HepG2 (cell line): Measurements from ENCODE around the gene CCDC174. TPM values are rescaled to one million over a fixed set of nuclear protein-coding genes. Genes with fewer than 3 reads are reported as not detected.

Experiments used
- ATAC-seq: fragments of 200-7000 bp; cut with Tn5 transposase; 3 replicates; pipeline ENCODE4 v1.9.1; 2020; ENCODE audit warnings: mild to moderate bottlenecking, moderate library complexity
- Bru-seq: library from RNA; stranded (reverse); fragments of 400-500 nt; gene quantifications from one replicate; lab custom pipeline; 2021; lab: Mats Ljungman, UMichigan
- BruChase-seq, 2 experiments: library from RNA; stranded (reverse); fragments of 400-500 nt; gene quantifications; one replicate each; lab custom pipeline; 2021; lab: Mats Ljungman, UMichigan
- BruUV-seq: library from RNA; stranded (reverse); fragments of 400-500 nt; replicated peaks from 2 replicates; lab custom pipeline; 2021; lab: Mats Ljungman, UMichigan
- CTCF ChIA-PET: fragments of 300-600 bp; formaldehyde crosslinking; extraction: SDS; loops from one replicate; lab custom pipeline; 2021; ENCODE audit warnings: low total read pairs, inconsistent platforms, low intra/inter-chr PET ratio; lab: Yijun Ruan, JAX
- POLR2A ChIA-PET: fragments of 350-600 bp; sonication (Branson Sonifier 250); formaldehyde crosslinking; loops from one replicate; lab custom pipeline; 2020; ENCODE audit warnings: antibody characterized with exemption, inconsistent platforms; lab: Yijun Ruan, JAX
- DNase-seq: peaks from one replicate; pipeline ENCODE4 v3.0.0-alpha.2; 2015; ENCODE audit warnings: low spot score
- FAIRE-seq: peaks from 3 replicates; lab custom pipeline; 2011; peaks lifted over from hg19 to GRCh38; lab: Jason Lieb, UNC
- H2AFZ ChIP-seq: one replicate; pipeline ENCODE4 v1.6.1; 2011; ENCODE audit warnings: low read length, inconsistent platforms
- H3K27ac ChIP-seq: fragments of 300-600 bp; 3 replicates; pipeline ENCODE4 v1.8.0; 2011; ENCODE audit warnings: mixed run types, mild to moderate bottlenecking, mixed read lengths, low read length, inconsistent platforms; ENCODE audit not compliant: insufficient read depth; ENCODE audit errors: extremely low read length
- H3K27me3 ChIP-seq, 2 experiments: fragments of 200-600 bp in 1 of 2; 2 replicates in 1 of 2; 3 replicates in 1 of 2; pipeline versions ENCODE4 v1.6.0 to v1.8.0; 2011; ENCODE audit warnings: low read length in 2 of 2, mild to moderate bottlenecking in 2 of 2, moderate library complexity in 2 of 2, inconsistent platforms in 1 of 2; ENCODE audit not compliant: insufficient read depth in 2 of 2, control insufficient read depth in 1 of 2
- H3K36me3 ChIP-seq, 2 experiments: fragments of 200-600 bp in 1 of 2; replicated peaks in 1 of 2; 2 replicates in 1 of 2; 3 replicates in 1 of 2; pipeline versions ENCODE4 v1.5.1 to v1.8.0; 2011; ENCODE audit warnings: low read length in 2 of 2, inconsistent platforms in 1 of 2; ENCODE audit not compliant: insufficient read depth in 2 of 2, control insufficient read depth in 1 of 2
- H3K4me1 ChIP-seq: 2 replicates; pipeline ENCODE4 v1.5.1; 2012; ENCODE audit warnings: low read length, inconsistent platforms; ENCODE audit not compliant: insufficient read depth
- H3K4me2 ChIP-seq: 2 replicates; pipeline ENCODE4 v1.6.0; 2011; ENCODE audit warnings: low read depth, low read length, inconsistent platforms
- H3K4me3 ChIP-seq, 3 experiments: fragments of 200-600 bp in 1 of 3; sonication (generic), shearing (Covaris generic) in 1 of 3; replicated peaks in 1 of 3; 2 replicates each; pipeline ENCODE4 v1.5.1; 2011 to 2016; ENCODE audit warnings: low read length in 3 of 3, inconsistent platforms in 2 of 3, low read depth in 2 of 3, mild to moderate bottlenecking in 2 of 3, control low read depth in 1 of 3, mixed read lengths in 1 of 3; ENCODE audit not compliant: insufficient read depth in 1 of 3
- H3K79me2 ChIP-seq: one replicate; pipeline ENCODE4 v1.6.1; 2011; ENCODE audit warnings: low read length, inconsistent platforms; ENCODE audit not compliant: insufficient read depth
- H3K9ac ChIP-seq: 2 replicates; pipeline ENCODE4 v1.6.0; 2011; ENCODE audit warnings: mild to moderate bottlenecking, low read depth, low read length, inconsistent platforms; ENCODE audit not compliant: insufficient read depth
- H3K9me3 ChIP-seq: 2 replicates; pipeline ENCODE4 v1.5.1; 2012; ENCODE audit warnings: mild to moderate bottlenecking, low read length
- H4K20me1 ChIP-seq: 2 replicates; pipeline ENCODE4 v1.6.0; 2011; ENCODE audit warnings: inconsistent platforms, mild to moderate bottlenecking, low read length, moderate library complexity; ENCODE audit not compliant: insufficient read depth
- AKAP8 ChIP-seq: sonication (generic); formaldehyde crosslinking; IDR thresholded peaks from 2 replicates; pipeline ENCODE4 v1.5.1; 2020; ENCODE audit warnings: mild to moderate bottlenecking, missing genetic modification reagents
- ATF7-NPFF ChIP-seq: sonication (generic); formaldehyde crosslinking; IDR thresholded peaks from 2 replicates; pipeline ENCODE4 v1.8.1; 2023; ENCODE audit warnings: mild to moderate bottlenecking, low read depth, missing genetic modification reagents, moderate library complexity
- KDM2A ChIP-seq: sonication (generic); formaldehyde crosslinking; IDR thresholded peaks from 2 replicates; pipeline ENCODE4 v1.4.0; 2020; ENCODE audit warnings: low read depth, missing genetic modification reagents, borderline replicate concordance
- MEF2D ChIP-seq: sonication (generic); formaldehyde crosslinking; IDR thresholded peaks from 2 replicates; pipeline ENCODE4 v1.5.1; 2020; ENCODE audit warnings: mild to moderate bottlenecking, missing genetic modification reagents
- NBN ChIP-seq: fragments of 450-650 bp; conservative IDR thresholded peaks from 2 replicates; pipeline ENCODE4 v1.6.1; 2017
- RXRA ChIP-seq: sonication (generic); formaldehyde crosslinking; IDR thresholded peaks from 2 replicates; pipeline ENCODE4 v1.5.1; 2020; ENCODE audit warnings: missing genetic modification reagents
- SAP130 ChIP-seq: IDR thresholded peaks from 2 replicates; pipeline ENCODE4 v1.6.1; 2016; ENCODE audit warnings: low read depth
- SMAD3 ChIP-seq: sonication (generic); formaldehyde crosslinking; IDR thresholded peaks from 2 replicates; pipeline ENCODE4 v1.4.0; 2020; ENCODE audit warnings: missing genetic modification reagents
- ZFP36L2 ChIP-seq: sonication (generic); formaldehyde crosslinking; IDR thresholded peaks from 2 replicates; pipeline ENCODE4 v1.4.0; 2020; ENCODE audit warnings: missing genetic modification reagents
- ZNF230 ChIP-seq: sonication (generic); formaldehyde crosslinking; IDR thresholded peaks from 2 replicates; pipeline ENCODE4 v1.4.0; 2020; ENCODE audit warnings: mild to moderate bottlenecking, missing genetic modification reagents
- ZNF335 ChIP-seq: sonication (generic); formaldehyde crosslinking; IDR thresholded peaks from 2 replicates; pipeline ENCODE4 v1.4.0; 2020; ENCODE audit warnings: missing genetic modification reagents
- ZNF607 ChIP-seq: sonication (generic); formaldehyde crosslinking; IDR thresholded peaks from 2 replicates; pipeline ENCODE4 v1.5.1; 2020; ENCODE audit warnings: missing genetic modification reagents, mild to moderate bottlenecking, borderline replicate concordance
- WGBS: methylation state at CpG from one replicate; pipeline ENCODE4 v1.1.6; 2017; ENCODE audit warnings: low lambda C conversion rate; 5-methylcytosine and 5-hydroxymethylcytosine counted together
- in situ Hi-C: cut with HindIII; loops from 2 replicates; pipeline ENCODE4 v1.10.0; 2017; ENCODE audit warnings: low pct_unique_long_range_greater_than_20kb; ENCODE audit not compliant: extremely low pct_ligation_motif_present
- intact Hi-C: fragments of 100-400 bp; cut with micrococcal nuclease; formaldehyde crosslinking; loops from one replicate; pipeline ENCODE4 v1.10.0; 2022; ENCODE audit not compliant: unreplicated experiment
- long read RNA-seq, 2 experiments: library from RNA in 1 of 2; library from polyadenylated mRNA in 1 of 2; stranded (forward) in 1 of 2; unstranded in 1 of 2; transcript quantifications; one replicate each; pipeline ENCODE4 v2.0.0, GENCODE V29; 2019 to 2022
- polyA minus RNA-seq, 3 experiments: library from RNA; depleted of rRNA, polyadenylated mRNA; stranded (reverse); fragments of >200 nt; gene quantifications; 2 replicates each; pipeline ENCODE4 v1.2.3, GENCODE V29; 2011; ENCODE audit warnings: low replicate concordance in 1 of 3
- polyA plus RNA-seq, 8 experiments: library from polyadenylated mRNA; depleted of rRNA in 3 of 8; stranded (reverse) in 7 of 8; unstranded in 1 of 8; fragments of >200 nt; fragmentation: Illumina TruSeq in 4 of 8; extraction: Trizol in 4 of 8; gene quantifications; 2 replicates each; pipeline versions ENCODE4 v1.2.1 to v1.2.3, GENCODE V29; 2011 to 2016; ENCODE audit warnings: low read depth in 4 of 8, missing spikeins in 1 of 8, mixed read lengths in 1 of 8; ENCODE audit not compliant: insufficient read depth in 1 of 8
- total RNA-seq, 5 experiments: library from RNA; depleted of rRNA; stranded (reverse); fragments of >200 nt; fragmentation: Illumina TruSeq; extraction: Trizol; gene quantifications; 2 replicates each; pipeline ENCODE4 v1.2.3, GENCODE V29; 2016; ENCODE audit warnings: low read depth in 1 of 5
- TF ChIP-seq, protein P1 (sequence below): sonication (generic); formaldehyde crosslinking; IDR thresholded peaks from 2 replicates; pipeline ENCODE4 v1.4.0; 2020; ENCODE audit warnings: missing genetic modification reagents
- TF ChIP-seq, protein P2 (sequence below): sonication (generic); formaldehyde crosslinking; IDR thresholded peaks from 2 replicates; pipeline ENCODE4 v1.8.0; 2022; ENCODE audit warnings: missing genetic modification reagents, mild to moderate bottlenecking, inconsistent platforms, borderline replicate concordance

Gene CCDC174
- total RNA-seq (2016; rRNA removed; fragmentation: Illumina TruSeq; extraction: Trizol) (11.0 and 12.4 TPM in 2 replicates), polyA plus RNA-seq (2011; rRNA removed) (4.5 and 5.4 TPM in 2 replicates), polyA minus RNA-seq (2011; rRNA and poly(A)+ RNA removed; ENCODE audit: low replicate concordance) (4.1 and 5.1 TPM in 2 replicates), Bru-seq, nascent RNA (percentile 84 among the genes with signal in this experiment), BruChase-seq, experiment 1, labeled RNA remaining after a 6-hour chase (percentile 72 among the genes with signal in this experiment), BruChase-seq, experiment 2, labeled RNA remaining after a 2-hour chase (percentile 77 among the genes with signal in this experiment)
- total RNA-seq (2016; cell fraction: cytosol; rRNA removed; fragmentation: Illumina TruSeq; extraction: Trizol; ENCODE audit: low read depth): 1.1 and 1.3 TPM in 2 replicates
- total RNA-seq (2016; cell fraction: insoluble cytoplasmic fraction; rRNA removed; fragmentation: Illumina TruSeq; extraction: Trizol): 10.0 and 11.0 TPM in 2 replicates
- total RNA-seq (2016; cell fraction: membrane; rRNA removed; fragmentation: Illumina TruSeq; extraction: Trizol): 2.5 and 2.8 TPM in 2 replicates
- total RNA-seq (2016; cell fraction: nucleus; rRNA removed; fragmentation: Illumina TruSeq; extraction: Trizol): 18.2 and 18.6 TPM in 2 replicates
- 2.7 and 3.4 TPM in 2 replicates for polyA plus RNA-seq (2011; cell fraction: cytosol; rRNA removed)
- 11.4 and 15.7 TPM in 2 replicates for polyA plus RNA-seq (2011; cell fraction: nucleus; rRNA removed)
- 10.8 and 13.5 TPM in 2 replicates for polyA plus RNA-seq (2012)
- 1.2 and 1.6 TPM in 2 replicates for polyA plus RNA-seq (2016; cell fraction: cytosol; fragmentation: Illumina TruSeq; extraction: Trizol; ENCODE audit: low read depth)
- polyA plus RNA-seq (2016; cell fraction: insoluble cytoplasmic fraction; fragmentation: Illumina TruSeq; extraction: Trizol; ENCODE audit: low read depth): 15.5 and 17.8 TPM in 2 replicates
- 2.6 and 3.0 TPM in 2 replicates for polyA plus RNA-seq (2016; cell fraction: membrane; fragmentation: Illumina TruSeq; extraction: Trizol; ENCODE audit: low read depth)
- polyA plus RNA-seq (2016; cell fraction: nucleus; fragmentation: Illumina TruSeq; extraction: Trizol; ENCODE audit: insufficient read depth, low read depth): 21.4 and 21.8 TPM in 2 replicates
- 3.6 and 4.7 TPM in 2 replicates for polyA minus RNA-seq (2011; cell fraction: cytosol; rRNA and poly(A)+ RNA removed)
- 20.6 and 21.2 TPM in 2 replicates for polyA minus RNA-seq (2011; cell fraction: nucleus; rRNA and poly(A)+ RNA removed)
- long read RNA-seq, experiment 1, transcript CCDC174-202 (11 exons, 2,942 nt): major isoform, 7 of 15 reads
- long read RNA-seq, experiment 1, partial matches to known transcripts: 8 of 15 reads
- long read RNA-seq, experiment 1, other reads (novel, unspliced or antisense): 0 of 15 reads
- long read RNA-seq, experiment 2, transcript CCDC174-202 (11 exons, 2,942 nt): major isoform, 16 of 23 reads
- long read RNA-seq, experiment 2, partial matches to known transcripts: 2 of 23 reads
- long read RNA-seq, experiment 2, other reads (novel, unspliced or antisense): 2 of 23 reads

DNA sequence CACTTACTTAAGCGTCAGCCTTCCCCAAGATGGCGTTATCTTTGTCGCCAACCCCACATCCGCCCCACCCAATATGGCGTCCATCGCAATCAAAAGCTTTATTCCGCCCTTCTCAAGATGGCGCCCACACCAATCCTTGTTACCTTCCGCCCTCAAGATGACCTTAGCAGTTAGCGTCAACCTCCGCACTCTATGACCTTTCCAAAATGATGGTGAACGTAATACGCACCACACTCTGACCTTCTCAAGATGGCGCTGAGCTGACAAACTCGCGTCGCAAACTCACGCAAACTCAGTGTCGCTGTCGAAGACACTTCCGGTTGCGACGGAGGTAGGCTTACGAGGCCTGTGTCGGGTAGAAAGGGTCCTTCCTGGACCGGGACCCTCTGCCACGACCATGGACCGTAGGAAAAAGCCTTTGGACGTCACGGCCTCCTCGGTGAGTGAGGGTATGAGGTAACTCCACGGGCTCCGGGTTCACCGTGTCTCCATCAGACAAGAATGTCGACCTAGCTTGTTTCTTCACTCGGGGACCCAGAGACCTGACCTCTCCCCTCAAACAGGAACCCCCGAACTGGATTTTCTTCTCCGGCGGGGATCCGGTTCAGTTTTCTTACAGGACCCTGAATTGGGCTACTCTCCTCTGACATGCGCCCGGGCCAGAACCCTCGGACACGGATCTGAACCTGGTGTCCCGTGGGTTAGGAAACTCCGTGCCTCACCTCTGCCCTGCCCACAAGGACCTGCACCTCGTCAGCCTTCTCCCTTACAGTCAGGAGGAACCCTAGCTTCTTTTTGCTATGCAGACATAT lies at the start of gene CCDC174:
CCDC174 (plus strand) TSS at position 323 of the 812 bp plus-strand sequence; CDS start at position 398, 75 bp downstream.
- DNase-seq: peak; percentile 99
- Histone ChIP-seq H3K27ac (peak within 1 kb of the TSS; percentile 80), H3K9me3 (no peaks in the 10 kb centered on the region), H3K4me3 (peak within 1 kb of the TSS; percentile 80 to 95 (median 93)), H3K9ac (peak within 1 kb of the TSS; percentile 98), H3K36me3 (peaks cover 1 to 22% of the 10 kb centered on the region in 2 experiments; a peak in 2 of 5 replicates), H2AFZ (peak within 1 kb of the TSS; percentile 97), H3K4me1 (peaks cover 43% of the 10 kb centered on the region), H3K4me2 (peak within 1 kb of the TSS; percentile 71), H3K27me3 (peaks cover 0 to 8% of the 10 kb centered on the region in 2 experiments; a peak in 1 of 5 replicates), H3K79me2 (peaks cover 26% of the 10 kb centered on the region), H4K20me1 (no peaks in the 10 kb centered on the region)
- under 1% methylated on average over 25 of the region's 47 CpGs for WGBS
- BruUV-seq: TSS peak; percentile 80
- POLR2A ChIA-PET: interaction anchor here (0.7 to 2.7 kb wide), 17 partner anchors 8 to 1172 kb away, joined by 3 to 18 read pairs (median 6); partner anchors contain the start of genes CAPN7, CHCHD4, HDAC11 and LSM3
- CTCF ChIA-PET: no interaction called here
- peak; percentile 90 for FAIRE-seq
- in situ Hi-C loops: no loop called here
- intact Hi-C loops: no loop called here
- peak; percentile 95 for ATAC-seq
- TF ChIP-seq ZNF607 (peak; percentile 85; the same call in 1 of the 2 replicates), ZNF335 (CRISPR knock-in tag) (peak; percentile 93), KDM2A (CRISPR knock-in tag) (peak; percentile 95), SMAD3 (CRISPR knock-in tag) (peak; percentile 92), ZFP36L2 (CRISPR knock-in tag) (no peak), SAP130 (CRISPR knock-in tag) (peak; percentile 93), NBN (no peak), AKAP8 (CRISPR knock-in tag) (peak; percentile 68; the same call in 1 of the 2 replicates), MEF2D (CRISPR knock-in tag) (0 out of 2 replicates have a peak, but pooled peaks have one; percentile 76), ATF7-NPFF (CRISPR knock-in tag) (0 out of 2 replicates have a peak, but pooled peaks have one; percentile 72), ZNF230 (CRISPR knock-in tag) (peak; percentile 92; the same call in 1 of the 2 replicates), RXRA (CRISPR knock-in tag) (peak; percentile 93)
- TF ChIP-seq, protein P1, sequence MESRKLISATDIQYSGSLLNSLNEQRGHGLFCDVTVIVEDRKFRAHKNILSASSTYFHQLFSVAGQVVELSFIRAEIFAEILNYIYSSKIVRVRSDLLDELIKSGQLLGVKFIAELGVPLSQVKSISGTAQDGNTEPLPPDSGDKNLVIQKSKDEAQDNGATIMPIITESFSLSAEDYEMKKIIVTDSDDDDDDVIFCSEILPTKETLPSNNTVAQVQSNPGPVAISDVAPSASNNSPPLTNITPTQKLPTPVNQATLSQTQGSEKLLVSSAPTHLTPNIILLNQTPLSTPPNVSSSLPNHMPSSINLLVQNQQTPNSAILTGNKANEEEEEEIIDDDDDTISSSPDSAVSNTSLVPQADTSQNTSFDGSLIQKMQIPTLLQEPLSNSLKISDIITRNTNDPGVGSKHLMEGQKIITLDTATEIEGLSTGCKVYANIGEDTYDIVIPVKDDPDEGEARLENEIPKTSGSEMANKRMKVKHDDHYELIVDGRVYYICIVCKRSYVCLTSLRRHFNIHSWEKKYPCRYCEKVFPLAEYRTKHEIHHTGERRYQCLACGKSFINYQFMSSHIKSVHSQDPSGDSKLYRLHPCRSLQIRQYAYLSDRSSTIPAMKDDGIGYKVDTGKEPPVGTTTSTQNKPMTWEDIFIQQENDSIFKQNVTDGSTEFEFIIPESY (CRISPR knock-in tag): peak; percentile 71
- TF ChIP-seq, protein P2, sequence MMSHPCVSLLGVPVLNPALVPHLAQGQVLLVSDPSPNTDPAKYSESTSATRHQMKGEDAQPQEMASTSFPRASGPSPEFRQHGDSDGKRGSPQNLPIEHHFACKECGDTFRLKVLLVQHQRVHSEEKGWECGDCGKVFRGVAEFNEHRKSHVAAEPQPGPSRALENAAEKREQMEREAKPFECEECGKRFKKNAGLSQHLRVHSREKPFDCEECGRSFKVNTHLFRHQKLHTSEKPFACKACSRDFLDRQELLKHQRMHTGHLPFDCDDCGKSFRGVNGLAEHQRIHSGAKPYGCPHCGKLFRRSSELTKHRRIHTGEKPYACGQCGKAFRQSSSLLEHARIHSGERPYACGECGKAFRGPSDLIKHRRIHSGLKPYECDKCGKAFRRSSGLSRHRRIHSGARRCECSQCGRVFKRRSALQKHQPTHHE (CRISPR knock-in tag): peak; percentile 27
